Measurements from ENCODE around the gene WWOX.

DNA sequence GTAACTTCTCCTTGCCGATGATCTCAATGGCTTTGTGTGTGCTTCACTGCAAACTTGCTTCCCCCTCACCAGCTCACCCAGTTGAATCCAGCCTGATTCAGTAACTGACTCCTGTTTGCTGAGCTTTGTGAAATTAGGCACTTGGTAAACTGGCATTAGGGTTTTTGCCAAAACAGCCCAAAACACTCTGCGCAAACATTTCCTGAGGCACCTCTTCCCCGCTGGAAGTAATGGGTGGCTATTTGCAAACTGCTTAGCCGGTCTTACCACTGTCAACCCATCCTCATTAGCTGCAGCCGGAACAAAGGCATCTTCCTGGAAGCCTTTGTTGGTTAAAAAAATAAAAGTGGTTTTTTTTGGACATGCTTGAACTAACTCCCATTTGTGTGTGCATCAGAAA is 1147.9 kb downstream of the WWOX start:
- TF ChIP-seq, protein P1, sequence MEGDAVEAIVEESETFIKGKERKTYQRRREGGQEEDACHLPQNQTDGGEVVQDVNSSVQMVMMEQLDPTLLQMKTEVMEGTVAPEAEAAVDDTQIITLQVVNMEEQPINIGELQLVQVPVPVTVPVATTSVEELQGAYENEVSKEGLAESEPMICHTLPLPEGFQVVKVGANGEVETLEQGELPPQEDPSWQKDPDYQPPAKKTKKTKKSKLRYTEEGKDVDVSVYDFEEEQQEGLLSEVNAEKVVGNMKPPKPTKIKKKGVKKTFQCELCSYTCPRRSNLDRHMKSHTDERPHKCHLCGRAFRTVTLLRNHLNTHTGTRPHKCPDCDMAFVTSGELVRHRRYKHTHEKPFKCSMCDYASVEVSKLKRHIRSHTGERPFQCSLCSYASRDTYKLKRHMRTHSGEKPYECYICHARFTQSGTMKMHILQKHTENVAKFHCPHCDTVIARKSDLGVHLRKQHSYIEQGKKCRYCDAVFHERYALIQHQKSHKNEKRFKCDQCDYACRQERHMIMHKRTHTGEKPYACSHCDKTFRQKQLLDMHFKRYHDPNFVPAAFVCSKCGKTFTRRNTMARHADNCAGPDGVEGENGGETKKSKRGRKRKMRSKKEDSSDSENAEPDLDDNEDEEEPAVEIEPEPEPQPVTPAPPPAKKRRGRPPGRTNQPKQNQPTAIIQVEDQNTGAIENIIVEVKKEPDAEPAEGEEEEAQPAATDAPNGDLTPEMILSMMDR (IDR thresholded peaks at IDR 0.05; ENCODE audit: insufficient read depth, low read depth, low read length), result no peak
- no peak for TF ChIP-seq EZH2 (IDR thresholded peaks at IDR 0.05; ENCODE audit: insufficient read depth, low read length)
